Measurements from ENCODE around the gene VPS39.

DNA sequence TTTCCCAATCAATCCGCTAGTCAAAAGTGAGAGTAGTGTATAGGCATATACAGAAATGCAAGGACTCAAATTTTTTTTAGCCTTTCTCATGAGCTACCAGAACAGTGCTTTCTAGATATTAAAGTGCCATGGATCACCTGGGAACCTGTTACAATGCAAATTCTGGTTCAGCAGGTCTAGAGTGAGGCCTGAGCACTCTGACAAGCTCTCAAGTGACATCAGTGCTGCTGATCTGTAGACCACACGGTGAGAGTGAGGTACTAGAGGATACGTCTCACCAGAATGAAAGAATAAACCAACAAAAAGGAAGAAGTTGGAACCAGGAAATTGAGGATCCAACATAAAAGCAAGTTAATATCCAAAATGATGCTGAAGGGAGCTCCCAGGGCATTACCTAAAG, 97.7 kb downstream of the VPS39 start:
- TF ChIP-seq, protein P1, sequence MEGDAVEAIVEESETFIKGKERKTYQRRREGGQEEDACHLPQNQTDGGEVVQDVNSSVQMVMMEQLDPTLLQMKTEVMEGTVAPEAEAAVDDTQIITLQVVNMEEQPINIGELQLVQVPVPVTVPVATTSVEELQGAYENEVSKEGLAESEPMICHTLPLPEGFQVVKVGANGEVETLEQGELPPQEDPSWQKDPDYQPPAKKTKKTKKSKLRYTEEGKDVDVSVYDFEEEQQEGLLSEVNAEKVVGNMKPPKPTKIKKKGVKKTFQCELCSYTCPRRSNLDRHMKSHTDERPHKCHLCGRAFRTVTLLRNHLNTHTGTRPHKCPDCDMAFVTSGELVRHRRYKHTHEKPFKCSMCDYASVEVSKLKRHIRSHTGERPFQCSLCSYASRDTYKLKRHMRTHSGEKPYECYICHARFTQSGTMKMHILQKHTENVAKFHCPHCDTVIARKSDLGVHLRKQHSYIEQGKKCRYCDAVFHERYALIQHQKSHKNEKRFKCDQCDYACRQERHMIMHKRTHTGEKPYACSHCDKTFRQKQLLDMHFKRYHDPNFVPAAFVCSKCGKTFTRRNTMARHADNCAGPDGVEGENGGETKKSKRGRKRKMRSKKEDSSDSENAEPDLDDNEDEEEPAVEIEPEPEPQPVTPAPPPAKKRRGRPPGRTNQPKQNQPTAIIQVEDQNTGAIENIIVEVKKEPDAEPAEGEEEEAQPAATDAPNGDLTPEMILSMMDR (IDR thresholded peaks at IDR 0.05) = no peak
- TF ChIP-seq POLR2A (IDR thresholded peaks at IDR 0.05) = no peak

Data from uterus (tissue), 2 donors.